ENCODE data around the gene MEPE. TPM values are rescaled to one million over a fixed set of nuclear protein-coding genes. Genes with fewer than 3 reads are reported as not detected.

The MEPE gene
- total and polyA plus RNA-seq, 2 of the 8 experiments (the other 6 are each of a cell fraction or from before 2014, with no cell fraction given) = not detected

GRCh38 chr4:87856816-87857215, 24.0 kb downstream of the MEPE start:
- H3K4me1 ChIP-seq (replicated peaks in 1 of 4; ENCODE audit: control insufficient read depth in 3 of 4, insufficient read depth in 4 of 4, low read length in 3 of 4) = peaks cover 0 to 13% (median 5%) of the 10 kb centered on the region in 4 experiments; a peak in 5 of 7 replicates
- WGBS, 2 experiments (ENCODE audit: extremely low coverage in 1 of 2, insufficient coverage in 1 of 2, insufficient read length in 1 of 2, insufficient replicate concordance in 2 of 2, low coverage in 1 of 2, low lambda C conversion rate in 2 of 2, missing lambda C conversion rate in 1 of 2) = 86% methylated on average over 1 of the region's 1 CpG; no CpG with 5 or more reads in 1 of the 2 experiments
- H2BK5ac ChIP-seq (ENCODE audit: low read depth, low read length) = no peak overlapping the region
- H3K9ac ChIP-seq (replicated peaks in 1 of 4; ENCODE audit: extremely low read depth in 1 of 4, low read depth in 3 of 4, low read length in 3 of 4) = no peak overlapping the region
- TF ChIP-seq CREB1 (IDR thresholded peaks at IDR 0.05) (no peak), TCF12 (IDR thresholded peaks at IDR 0.05; ENCODE audit: low read depth, low read length) (no peak), SRF (IDR thresholded peaks at IDR 0.05; ENCODE audit: low read depth, low read length) (no peak), BCL11A (IDR thresholded peaks at IDR 0.05; ENCODE audit: low read depth in 2 of 2, low read length in 2 of 2) (no peak), NRF1 (IDR thresholded peaks at IDR 0.05; ENCODE audit: low read depth, low read length) (no peak), ASH2L (IDR thresholded peaks at IDR 0.05; ENCODE audit: low read length) (no peak)
- H3K14ac ChIP-seq (ENCODE audit: insufficient read length) = no peak overlapping the region
- no peak overlapping the region for H2BK120ac ChIP-seq (replicated peaks; ENCODE audit: low read depth, low read length)
- no peak overlapping the region for H2AK5ac ChIP-seq (ENCODE audit: low read depth, low read length)
- H3K27ac ChIP-seq (ENCODE audit: low read depth, low read length) = no peak overlapping the region
- H4K5ac ChIP-seq (ENCODE audit: insufficient read length, low read depth, low read length) = no peak overlapping the region
- ChIA-PET CTCF (ENCODE audit: partially characterized antibody) (interaction anchor here (0.6 to 1.5 kb wide), 6 partner anchors 8 to 129 kb away, joined by 3 to 6 read pairs (median 4); no protein-coding TSS in a partner anchor), POLR2A (ENCODE audit: partially characterized antibody) (interaction anchor here (1.5 to 19.5 kb wide), 5 partner anchors 8 to 117 kb away, joined by 3 to 369 read pairs (median 4); no protein-coding TSS in a partner anchor)
- H4K8ac ChIP-seq (ENCODE audit: extremely low read depth, insufficient read depth, low read length) = no peak overlapping the region
- H4K91ac ChIP-seq (replicated peaks; ENCODE audit: insufficient read length, low read length) = no peak overlapping the region
- H3K27me3 ChIP-seq (replicated peaks in 1 of 4; ENCODE audit: control insufficient read depth in 3 of 4, extremely low read depth in 1 of 4, insufficient read depth in 3 of 4, low read length in 3 of 4) = no peaks in the 10 kb centered on the region
- H3K56ac ChIP-seq (replicated peaks; ENCODE audit: insufficient read length, low read depth, low read length) = no peak overlapping the region
- DNase-seq (ENCODE audit: low read depth in 1 of 2, low spot score in 2 of 2) (no peak), FAIRE-seq (no peak)
- H3K18ac ChIP-seq (ENCODE audit: extremely low read depth, low read length) = no peak overlapping the region
- H2BK12ac ChIP-seq (ENCODE audit: low read depth, low read length) = no peak overlapping the region
- H3K23ac ChIP-seq (ENCODE audit: insufficient read length) = no peak overlapping the region
- H3K23me2 ChIP-seq (ENCODE audit: low read depth, low read length) = no peaks in the 10 kb centered on the region
- H3K79me1 ChIP-seq (ENCODE audit: low read depth, low read length) = no peaks in the 10 kb centered on the region
- no peak overlapping the region for H3K4me2 ChIP-seq (ENCODE audit: insufficient read depth in 1 of 2, low read depth in 2 of 2, low read length in 2 of 2)
- H2BK15ac ChIP-seq (ENCODE audit: low read length) = no peak overlapping the region
- no peaks in the 10 kb centered on the region for H3K9me3 ChIP-seq (ENCODE audit: insufficient read depth in 2 of 2, low read depth in 1 of 2, low read length in 1 of 2)
- no peak overlapping the region for H3K4me3 ChIP-seq (ENCODE audit: extremely low read depth in 1 of 4, insufficient read depth in 2 of 4, low read depth in 3 of 4, low read length in 4 of 4)
- H3K4ac ChIP-seq (replicated peaks; ENCODE audit: insufficient read length, low read depth, low read length) = no peak overlapping the region
- H2BK20ac ChIP-seq (ENCODE audit: low read length) = no peak overlapping the region
- H3K36me3 ChIP-seq (ENCODE audit: control insufficient read depth in 2 of 4, insufficient read depth in 4 of 4, low read length in 3 of 4) = no peaks in the 10 kb centered on the region; a peak in 1 of 8 replicates
- no peaks in the 10 kb centered on the region for H4K20me1 ChIP-seq (replicated peaks in 1 of 2; ENCODE audit: control insufficient read depth in 1 of 2, insufficient read depth in 2 of 2, low read length in 2 of 2)
- no peak overlapping the region for H2AFZ ChIP-seq (ENCODE audit: low read length)
- peaks cover 0 to 11% of the 10 kb centered on the region in 2 experiments; a peak in 2 of 4 replicates for H3K79me2 ChIP-seq (ENCODE audit: control insufficient read depth in 1 of 2, insufficient read depth in 2 of 2, low read length in 2 of 2)
